ENCODE measurements around the gene IZUMO4. TPM values are rescaled to one million over a fixed set of nuclear protein-coding genes. Genes with fewer than 3 reads are reported as not detected.

IZUMO4 gene
- total and polyA plus RNA-seq, 10 of the 15 experiments (the other 5 are each of a cell fraction or from before 2014, with no cell fraction given), result 0.53 to 27.1 (median 7.5) TPM

DNA sequence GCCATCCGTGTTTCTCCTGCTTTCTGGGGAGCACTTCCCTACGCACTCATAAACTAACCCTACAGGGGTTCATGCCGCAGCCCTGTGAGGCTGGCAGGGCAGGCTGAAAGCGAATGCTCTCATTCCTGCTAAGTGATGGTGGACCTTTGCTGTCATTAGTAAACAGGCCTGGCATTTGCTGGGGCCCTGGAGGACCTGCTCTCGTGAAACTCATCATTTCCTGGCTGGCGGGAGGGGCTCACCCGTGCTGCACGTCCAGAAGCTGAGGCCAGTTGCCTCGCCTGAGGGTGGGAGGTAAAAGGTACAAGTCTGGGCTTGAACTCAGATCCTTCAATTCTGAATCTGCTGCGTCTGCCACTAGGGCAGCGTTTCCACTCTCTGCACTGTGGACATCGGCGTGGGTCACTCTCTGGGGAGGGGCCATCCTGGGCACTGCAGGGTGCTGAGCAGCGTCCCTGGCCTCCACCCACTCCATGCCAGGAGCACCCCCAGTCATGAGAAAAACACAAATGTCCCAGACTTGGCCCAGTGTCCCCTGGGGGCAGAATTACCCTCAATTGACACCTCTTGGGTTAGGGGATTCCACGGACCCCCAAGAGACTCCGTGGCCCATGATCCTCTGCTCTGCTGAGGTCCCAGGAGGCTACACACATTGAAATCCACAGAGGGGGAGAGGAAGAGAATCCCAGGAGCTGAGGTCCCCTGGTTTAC, 7.6 kb upstream of the IZUMO4 start (continued):
- TF ChIP-seq, protein P1, sequence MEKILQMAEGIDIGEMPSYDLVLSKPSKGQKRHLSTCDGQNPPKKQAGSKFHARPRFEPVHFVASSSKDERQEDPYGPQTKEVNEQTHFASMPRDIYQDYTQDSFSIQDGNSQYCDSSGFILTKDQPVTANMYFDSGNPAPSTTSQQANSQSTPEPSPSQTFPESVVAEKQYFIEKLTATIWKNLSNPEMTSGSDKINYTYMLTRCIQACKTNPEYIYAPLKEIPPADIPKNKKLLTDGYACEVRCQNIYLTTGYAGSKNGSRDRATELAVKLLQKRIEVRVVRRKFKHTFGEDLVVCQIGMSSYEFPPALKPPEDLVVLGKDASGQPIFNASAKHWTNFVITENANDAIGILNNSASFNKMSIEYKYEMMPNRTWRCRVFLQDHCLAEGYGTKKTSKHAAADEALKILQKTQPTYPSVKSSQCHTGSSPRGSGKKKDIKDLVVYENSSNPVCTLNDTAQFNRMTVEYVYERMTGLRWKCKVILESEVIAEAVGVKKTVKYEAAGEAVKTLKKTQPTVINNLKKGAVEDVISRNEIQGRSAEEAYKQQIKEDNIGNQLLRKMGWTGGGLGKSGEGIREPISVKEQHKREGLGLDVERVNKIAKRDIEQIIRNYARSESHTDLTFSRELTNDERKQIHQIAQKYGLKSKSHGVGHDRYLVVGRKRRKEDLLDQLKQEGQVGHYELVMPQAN (conservative IDR thresholded peaks at IDR 0.05), result 0 out of 2 replicates have a peak, but pooled peaks have one; percentile 38
- TF ChIP-seq TBL1XR1 (IDR thresholded peaks at IDR 0.05; ENCODE audit: low read depth, low read length) (peak; percentile 71), ZZZ3 (IDR thresholded peaks at IDR 0.05; ENCODE audit: control insufficient read depth, insufficient read length, low read depth) (no peak), KDM1A (IDR thresholded peaks at IDR 0.05; ENCODE audit: borderline replicate concordance) (no peak), SPI1 (IDR thresholded peaks at IDR 0.05; ENCODE audit: borderline replicate concordance, insufficient read depth, low read depth, low read length) (peak; percentile 10; the same call in 1 of the 2 replicates), ATF7 (IDR thresholded peaks at IDR 0.05; ENCODE audit: low read depth) (peak; percentile 16; the same call in 1 of the 2 replicates), SP1 (IDR thresholded peaks at IDR 0.05; ENCODE audit: low read depth, low read length) (no peak), RBBP5 (conservative IDR thresholded peaks at IDR 0.05) (no peak), HDAC2 (IDR thresholded peaks at IDR 0.05) (no peak), PKNOX1 (IDR thresholded peaks at IDR 0.05) (peak; percentile 33; the same call in 1 of the 2 replicates), SMC3 (IDR thresholded peaks at IDR 0.05; ENCODE audit: borderline replicate concordance, low read length) (no peak), EGR1 (IDR thresholded peaks at IDR 0.05; ENCODE audit: borderline replicate concordance in 1 of 2, low read depth in 2 of 2, low read length in 2 of 2) (no peak), HDAC6 (IDR thresholded peaks at IDR 0.05; ENCODE audit: unreplicated experiment) (no peak), ZNF274 (IDR thresholded peaks at IDR 0.05; ENCODE audit: insufficient read depth, insufficient read length) (no peak), IRF4 (IDR thresholded peaks at IDR 0.05; ENCODE audit: low read depth, low read length) (no peak), EZH2 (IDR thresholded peaks at IDR 0.05; ENCODE audit: borderline replicate concordance, control insufficient read depth, low read depth, low read length) (no peak)
- TF ChIP-seq, protein P2, sequence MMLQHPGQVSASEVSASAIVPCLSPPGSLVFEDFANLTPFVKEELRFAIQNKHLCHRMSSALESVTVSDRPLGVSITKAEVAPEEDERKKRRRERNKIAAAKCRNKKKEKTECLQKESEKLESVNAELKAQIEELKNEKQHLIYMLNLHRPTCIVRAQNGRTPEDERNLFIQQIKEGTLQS (IDR thresholded peaks at IDR 0.05; ENCODE audit: borderline replicate concordance, extremely low read depth, low read depth, low read length), result no peak
- TF ChIP-seq, protein P3, sequence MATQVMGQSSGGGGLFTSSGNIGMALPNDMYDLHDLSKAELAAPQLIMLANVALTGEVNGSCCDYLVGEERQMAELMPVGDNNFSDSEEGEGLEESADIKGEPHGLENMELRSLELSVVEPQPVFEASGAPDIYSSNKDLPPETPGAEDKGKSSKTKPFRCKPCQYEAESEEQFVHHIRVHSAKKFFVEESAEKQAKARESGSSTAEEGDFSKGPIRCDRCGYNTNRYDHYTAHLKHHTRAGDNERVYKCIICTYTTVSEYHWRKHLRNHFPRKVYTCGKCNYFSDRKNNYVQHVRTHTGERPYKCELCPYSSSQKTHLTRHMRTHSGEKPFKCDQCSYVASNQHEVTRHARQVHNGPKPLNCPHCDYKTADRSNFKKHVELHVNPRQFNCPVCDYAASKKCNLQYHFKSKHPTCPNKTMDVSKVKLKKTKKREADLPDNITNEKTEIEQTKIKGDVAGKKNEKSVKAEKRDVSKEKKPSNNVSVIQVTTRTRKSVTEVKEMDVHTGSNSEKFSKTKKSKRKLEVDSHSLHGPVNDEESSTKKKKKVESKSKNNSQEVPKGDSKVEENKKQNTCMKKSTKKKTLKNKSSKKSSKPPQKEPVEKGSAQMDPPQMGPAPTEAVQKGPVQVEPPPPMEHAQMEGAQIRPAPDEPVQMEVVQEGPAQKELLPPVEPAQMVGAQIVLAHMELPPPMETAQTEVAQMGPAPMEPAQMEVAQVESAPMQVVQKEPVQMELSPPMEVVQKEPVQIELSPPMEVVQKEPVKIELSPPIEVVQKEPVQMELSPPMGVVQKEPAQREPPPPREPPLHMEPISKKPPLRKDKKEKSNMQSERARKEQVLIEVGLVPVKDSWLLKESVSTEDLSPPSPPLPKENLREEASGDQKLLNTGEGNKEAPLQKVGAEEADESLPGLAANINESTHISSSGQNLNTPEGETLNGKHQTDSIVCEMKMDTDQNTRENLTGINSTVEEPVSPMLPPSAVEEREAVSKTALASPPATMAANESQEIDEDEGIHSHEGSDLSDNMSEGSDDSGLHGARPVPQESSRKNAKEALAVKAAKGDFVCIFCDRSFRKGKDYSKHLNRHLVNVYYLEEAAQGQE (IDR thresholded peaks at IDR 0.05; ENCODE audit: low read depth, low read length), result no peak
- TF ChIP-seq, protein P4, sequence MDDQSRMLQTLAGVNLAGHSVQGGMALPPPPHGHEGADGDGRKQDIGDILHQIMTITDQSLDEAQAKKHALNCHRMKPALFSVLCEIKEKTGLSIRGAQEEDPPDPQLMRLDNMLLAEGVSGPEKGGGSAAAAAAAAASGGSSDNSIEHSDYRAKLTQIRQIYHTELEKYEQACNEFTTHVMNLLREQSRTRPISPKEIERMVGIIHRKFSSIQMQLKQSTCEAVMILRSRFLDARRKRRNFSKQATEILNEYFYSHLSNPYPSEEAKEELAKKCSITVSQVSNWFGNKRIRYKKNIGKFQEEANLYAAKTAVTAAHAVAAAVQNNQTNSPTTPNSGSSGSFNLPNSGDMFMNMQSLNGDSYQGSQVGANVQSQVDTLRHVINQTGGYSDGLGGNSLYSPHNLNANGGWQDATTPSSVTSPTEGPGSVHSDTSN (IDR thresholded peaks at IDR 0.05; ENCODE audit: insufficient replicate concordance, low read depth, low read length), result no peak

Data from GM12878 (cell line).